SJCRH30 (cell line): Measurements from ENCODE around the gene NOTO. TPM values are rescaled to one million over a fixed set of nuclear protein-coding genes. Genes with fewer than 3 reads are reported as not detected.
A peak's percentile ranks its signal among the peaks of the same experiment; 100 is the strongest.

ENCODE experiments used
- DNase-seq, 2 experiments: peaks; one replicate each; pipeline ENCODE4 v3.0.0-alpha.2; 2015 to 2020
- H3K27ac ChIP-seq: fragments of 250-450 bp; sonication (Bioruptor Pico); 2 replicates; pipeline ENCODE4 v1.5.1; 2020; ENCODE audit warnings: mild to moderate bottlenecking, moderate library complexity
- H3K27me3 ChIP-seq: fragments of 250-450 bp; sonication (Bioruptor Pico); 2 replicates; pipeline ENCODE4 v1.5.1; 2020; ENCODE audit warnings: mild to moderate bottlenecking, moderate library complexity
- H3K36me3 ChIP-seq: fragments of 250-450 bp; sonication (Bioruptor Pico); 2 replicates; pipeline ENCODE4 v1.5.1; 2020; ENCODE audit warnings: mild to moderate bottlenecking, moderate library complexity
- H3K4me1 ChIP-seq: fragments of 250-450 bp; sonication (Bioruptor Pico); 2 replicates; pipeline ENCODE4 v1.5.1; 2020; ENCODE audit warnings: mild to moderate bottlenecking, moderate library complexity
- H3K4me3 ChIP-seq: fragments of 250-450 bp; sonication (Bioruptor Pico); 2 replicates; pipeline ENCODE4 v1.5.1; 2020; ENCODE audit warnings: mild to moderate bottlenecking, moderate library complexity
- H3K9me3 ChIP-seq: fragments of 250-450 bp; sonication (Bioruptor Pico); replicated peaks from 2 replicates; pipeline ENCODE4 v1.5.1; 2020; ENCODE audit warnings: mild to moderate bottlenecking, moderate library complexity
- total RNA-seq: library from RNA; depleted of rRNA; stranded (reverse); fragments of >200 nt; shearing (Covaris generic); gene quantifications from 2 replicates; pipeline ENCODE4 v1.2.3, GENCODE V29; 2014

The NOTO gene
- total RNA-seq, 1 experiment from 2014 or later = not detected

DNA sequence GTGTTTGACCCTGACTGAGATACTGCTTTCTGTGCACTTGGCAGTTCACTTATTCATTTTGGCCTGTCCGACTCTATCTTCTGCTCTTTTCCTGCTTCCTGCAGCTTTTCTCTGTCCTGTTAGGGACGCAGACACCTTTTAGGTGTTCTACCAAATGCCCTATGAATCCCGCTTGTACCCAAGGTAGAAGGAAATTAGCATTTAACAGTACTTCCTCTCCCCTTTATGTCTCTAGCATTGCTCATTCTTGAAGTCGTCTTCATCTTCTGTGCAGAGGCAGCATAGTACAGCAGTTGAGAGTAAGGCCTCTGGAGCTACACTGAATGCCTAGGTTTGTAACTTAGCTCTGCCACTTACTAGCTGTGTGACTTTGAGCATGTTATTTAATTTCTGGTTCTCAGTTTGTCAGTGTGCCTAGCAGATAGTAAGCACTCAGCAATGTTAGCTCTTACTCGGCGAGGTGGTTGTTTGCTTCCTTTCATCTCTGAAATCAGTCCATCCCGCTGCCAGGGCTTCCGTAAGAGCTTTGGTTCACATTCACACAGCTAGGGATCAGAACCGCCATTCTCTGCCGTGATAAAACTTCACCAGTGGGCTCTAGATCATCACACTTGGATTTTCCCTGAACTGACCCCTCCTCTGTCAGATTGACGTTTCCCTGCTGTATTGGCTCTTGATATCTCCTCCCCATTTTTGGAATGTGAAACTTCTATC lies 33.1 kb downstream of the NOTO start:
- Histone ChIP-seq H3K4me3 (peak overlapping the region; percentile 89), H3K27me3 (no peaks in the 10 kb centered on the region), H3K36me3 (peaks cover 33% of the 10 kb centered on the region), H3K27ac (no peak overlapping the region), H3K4me1 (peaks cover 6% of the 10 kb centered on the region; the same call in 1 of the 2 replicates), H3K9me3 (no peaks in the 10 kb centered on the region)
- DNase-seq = no peak

DNA sequence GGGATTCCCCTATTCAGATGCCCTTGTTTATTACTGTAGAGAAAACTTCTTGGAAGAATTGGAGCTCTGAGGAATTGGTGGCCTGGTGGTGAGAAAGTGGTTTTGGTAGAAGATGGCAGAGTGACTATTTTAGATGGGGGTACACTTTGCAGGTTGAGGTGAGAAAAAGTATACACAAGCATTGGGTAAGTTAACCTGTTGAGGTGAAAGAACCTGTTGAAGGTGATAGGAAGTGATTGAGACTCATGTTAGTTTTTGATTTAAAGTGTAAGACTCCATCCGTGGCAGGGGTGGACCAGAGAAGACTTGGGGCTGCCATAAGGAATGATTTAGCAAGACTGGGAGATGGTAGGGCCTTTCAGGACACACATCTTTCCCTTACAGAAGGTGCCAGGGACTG lies 34.8 kb downstream of the NOTO start:
- Histone ChIP-seq H3K4me1 (peaks cover 6% of the 10 kb centered on the region; the same call in 1 of the 2 replicates), H3K4me3 (no peak overlapping the region), H3K27me3 (no peaks in the 10 kb centered on the region), H3K36me3 (peaks cover 50% of the 10 kb centered on the region), H3K9me3 (no peaks in the 10 kb centered on the region), H3K27ac (no peak overlapping the region)
- DNase-seq = no peak

DNA sequence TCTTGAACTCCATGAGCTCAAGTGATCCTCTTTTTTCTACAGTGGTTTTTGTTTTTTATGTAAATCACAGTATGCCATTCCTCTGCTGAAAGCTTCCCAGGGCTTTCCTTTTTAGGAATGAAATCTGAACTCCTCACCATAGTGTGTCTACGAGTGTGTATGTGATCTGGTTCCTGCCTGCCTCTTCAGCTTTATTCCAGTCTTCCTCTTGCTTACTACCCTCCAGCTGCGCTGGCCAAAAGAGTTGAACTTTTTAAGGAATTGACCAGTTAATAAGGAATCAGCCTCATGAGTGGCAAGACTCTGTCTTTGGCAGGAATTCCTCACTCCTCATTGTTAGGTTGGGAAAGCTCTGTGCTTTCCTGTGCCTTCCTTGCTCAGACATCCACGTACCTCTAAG lies 35.8 kb downstream of the NOTO start:
- Histone ChIP-seq H3K4me3 (no peak overlapping the region), H3K27ac (no peak overlapping the region), H3K36me3 (peaks cover 58% of the 10 kb centered on the region), H3K27me3 (no peaks in the 10 kb centered on the region), H3K4me1 (peaks cover 7% of the 10 kb centered on the region), H3K9me3 (no peaks in the 10 kb centered on the region)
- DNase-seq = no peak

DNA sequence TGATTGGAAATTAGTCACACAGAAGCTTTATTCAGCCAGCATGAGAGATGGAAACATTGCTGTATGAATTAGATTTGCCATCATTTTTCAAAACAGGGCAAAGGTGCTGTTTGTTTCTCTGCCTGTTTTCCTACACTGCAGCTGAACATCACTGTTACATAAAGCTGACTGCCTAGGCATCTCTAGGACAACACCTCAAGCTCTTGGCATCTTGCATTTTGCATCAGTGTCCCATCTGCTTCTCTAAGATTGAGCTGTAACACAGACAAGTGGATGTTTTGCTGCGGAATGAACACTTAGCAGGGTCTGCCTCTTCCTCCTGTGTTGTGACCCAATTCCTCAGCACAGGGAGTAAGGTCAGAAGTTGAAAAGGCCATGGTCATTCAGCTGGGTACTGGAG lies 36.6 kb downstream of the NOTO start:
- Histone ChIP-seq H3K36me3 (peaks cover 67% of the 10 kb centered on the region), H3K27me3 (no peaks in the 10 kb centered on the region), H3K9me3 (no peaks in the 10 kb centered on the region), H3K4me1 (peaks cover 14% of the 10 kb centered on the region), H3K4me3 (no peak overlapping the region), H3K27ac (no peak overlapping the region)
- DNase-seq = no peak

DNA sequence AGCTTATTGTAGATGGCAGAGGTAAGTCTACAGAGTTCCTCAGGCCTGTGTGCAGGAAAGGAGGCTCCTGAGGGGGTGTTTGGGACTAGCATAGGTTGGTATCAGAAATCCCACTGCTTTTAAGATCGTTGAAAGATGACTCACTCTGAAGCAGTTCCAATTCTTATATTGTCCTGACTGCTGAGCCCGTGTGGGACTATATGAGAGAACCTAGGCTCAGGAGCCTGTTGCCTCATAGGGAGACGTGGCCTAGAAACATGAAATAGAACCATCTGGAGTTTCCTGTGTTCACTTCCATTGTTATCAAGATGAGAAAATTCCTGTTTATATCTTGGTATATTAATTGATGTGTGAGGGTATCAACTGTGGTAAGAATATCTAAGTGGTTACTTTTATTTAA lies 37.4 kb downstream of the NOTO start:
- Histone ChIP-seq H3K9me3 (no peaks in the 10 kb centered on the region), H3K27ac (no peak overlapping the region), H3K36me3 (peaks cover 75% of the 10 kb centered on the region), H3K4me1 (peaks cover 14% of the 10 kb centered on the region), H3K27me3 (no peaks in the 10 kb centered on the region), H3K4me3 (no peak overlapping the region)
- no peak for DNase-seq

DNA sequence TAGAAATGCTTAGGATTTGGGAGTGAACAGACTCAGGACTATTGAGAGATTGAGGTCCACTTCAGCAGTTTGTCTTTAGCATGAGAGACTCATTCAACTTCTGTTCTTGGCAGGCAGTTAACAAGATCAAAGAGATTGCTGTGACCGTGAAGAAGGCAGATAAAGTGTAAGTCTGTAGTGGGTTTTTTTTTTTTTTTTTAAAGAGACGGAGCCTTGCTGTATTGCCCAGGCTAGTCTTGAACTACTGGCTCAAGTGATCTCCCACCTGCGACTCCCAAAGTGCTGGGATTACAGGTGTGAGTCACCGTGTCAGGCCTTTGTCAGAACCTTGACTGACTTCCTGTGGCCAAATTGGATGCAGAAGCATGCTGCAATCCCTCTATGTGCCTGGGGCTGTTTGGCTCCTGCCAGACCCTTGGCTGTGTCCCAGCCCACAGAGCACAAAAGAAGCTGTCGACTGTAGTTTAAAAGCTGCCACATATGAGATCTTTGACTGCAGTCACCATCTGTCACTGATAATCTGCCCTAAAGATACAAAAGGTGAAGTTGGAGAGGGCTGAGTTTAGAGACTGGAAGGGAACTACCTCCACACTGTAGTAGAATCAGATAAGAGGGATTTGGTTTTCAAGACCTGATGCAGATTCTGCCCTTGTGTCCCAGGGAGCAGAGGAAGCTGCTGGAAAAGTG lies 41.7 kb downstream of the NOTO start:
- peaks cover 98% of the 10 kb centered on the region for H3K36me3 ChIP-seq
- no peaks in the 10 kb centered on the region for H3K9me3 ChIP-seq
- no peak overlapping the region for H3K4me3 ChIP-seq
- DNase-seq = peak; percentile 62 to 67
- H3K27ac ChIP-seq = no peak overlapping the region
- H3K27me3 ChIP-seq = no peaks in the 10 kb centered on the region
- peaks cover 8% of the 10 kb centered on the region for H3K4me1 ChIP-seq

DNA sequence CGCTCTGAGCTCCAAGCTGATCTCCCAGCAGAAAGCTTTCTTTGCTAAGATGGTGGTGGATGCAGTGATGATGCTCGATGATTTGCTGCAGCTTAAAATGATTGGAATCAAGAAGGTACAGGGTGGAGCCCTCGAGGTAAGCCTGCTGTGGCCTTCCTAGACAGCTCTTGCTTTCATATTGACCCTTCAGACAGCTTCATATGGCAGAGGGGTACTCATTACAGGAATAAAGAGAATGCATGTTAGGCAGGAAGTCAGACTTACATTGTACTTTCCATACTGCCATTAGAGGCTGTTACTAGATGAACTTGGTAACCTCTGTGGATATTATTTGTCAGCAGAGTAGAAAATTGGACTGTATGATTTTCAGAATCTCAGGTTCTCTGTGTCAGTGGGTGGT lies 42.2 kb downstream of the NOTO start:
- Histone ChIP-seq H3K27ac (no peak overlapping the region), H3K4me3 (no peak overlapping the region), H3K4me1 (peaks cover 8% of the 10 kb centered on the region), H3K9me3 (no peaks in the 10 kb centered on the region), H3K36me3 (peaks cover 98% of the 10 kb centered on the region), H3K27me3 (no peaks in the 10 kb centered on the region)
- no peak for DNase-seq

DNA sequence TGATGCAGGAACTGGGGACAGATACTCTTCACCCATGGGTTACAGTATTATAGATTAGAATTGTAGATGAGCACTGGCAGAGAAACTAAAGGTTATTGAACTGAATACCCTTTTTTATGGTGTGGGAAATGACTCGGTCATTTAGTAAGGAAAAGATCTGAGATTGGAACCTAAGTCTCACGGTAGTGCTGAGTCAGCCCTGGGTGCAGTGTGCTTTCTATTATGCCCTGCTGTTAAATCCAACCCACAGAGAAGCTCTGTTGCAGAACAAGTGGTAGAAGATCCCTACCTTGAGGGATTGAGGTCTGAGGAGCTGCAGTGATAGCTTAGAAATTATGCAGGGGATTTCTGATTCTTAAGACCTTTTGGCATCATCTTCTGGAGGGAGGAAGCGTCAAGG lies 44.5 kb downstream of the NOTO start:
- no peak overlapping the region for H3K27ac ChIP-seq
- peaks cover 8% of the 10 kb centered on the region for H3K4me1 ChIP-seq
- no peaks in the 10 kb centered on the region for H3K9me3 ChIP-seq
- H3K4me3 ChIP-seq = no peak overlapping the region
- no peaks in the 10 kb centered on the region for H3K27me3 ChIP-seq
- peaks cover 98% of the 10 kb centered on the region for H3K36me3 ChIP-seq
- no peak for DNase-seq

DNA sequence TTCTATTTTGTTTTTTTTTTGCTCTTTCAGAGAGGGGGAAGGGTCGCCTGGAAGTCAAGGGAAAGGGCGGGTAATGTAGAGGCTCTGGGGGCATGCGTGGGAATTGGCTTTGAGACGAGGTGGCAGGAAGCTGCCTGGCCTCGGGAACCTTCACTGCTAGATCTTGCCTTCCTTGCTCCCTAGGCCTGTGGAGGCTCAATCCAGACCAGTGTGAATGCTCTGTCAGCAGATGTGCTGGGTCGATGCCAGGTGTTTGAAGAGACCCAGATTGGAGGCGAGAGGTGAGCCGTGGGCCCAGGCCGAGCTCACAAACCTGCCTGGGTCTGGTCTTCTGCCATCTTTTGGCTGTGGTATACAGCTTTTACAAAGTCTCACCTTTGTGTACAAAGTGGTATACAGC lies 47.3 kb downstream of the NOTO start:
- H3K4me3 ChIP-seq = no peak overlapping the region
- H3K4me1 ChIP-seq = no peaks in the 10 kb centered on the region
- no peaks in the 10 kb centered on the region for H3K9me3 ChIP-seq
- H3K27ac ChIP-seq = no peak overlapping the region
- peaks cover 99% of the 10 kb centered on the region for H3K36me3 ChIP-seq
- no peak for DNase-seq
- no peaks in the 10 kb centered on the region for H3K27me3 ChIP-seq

DNA sequence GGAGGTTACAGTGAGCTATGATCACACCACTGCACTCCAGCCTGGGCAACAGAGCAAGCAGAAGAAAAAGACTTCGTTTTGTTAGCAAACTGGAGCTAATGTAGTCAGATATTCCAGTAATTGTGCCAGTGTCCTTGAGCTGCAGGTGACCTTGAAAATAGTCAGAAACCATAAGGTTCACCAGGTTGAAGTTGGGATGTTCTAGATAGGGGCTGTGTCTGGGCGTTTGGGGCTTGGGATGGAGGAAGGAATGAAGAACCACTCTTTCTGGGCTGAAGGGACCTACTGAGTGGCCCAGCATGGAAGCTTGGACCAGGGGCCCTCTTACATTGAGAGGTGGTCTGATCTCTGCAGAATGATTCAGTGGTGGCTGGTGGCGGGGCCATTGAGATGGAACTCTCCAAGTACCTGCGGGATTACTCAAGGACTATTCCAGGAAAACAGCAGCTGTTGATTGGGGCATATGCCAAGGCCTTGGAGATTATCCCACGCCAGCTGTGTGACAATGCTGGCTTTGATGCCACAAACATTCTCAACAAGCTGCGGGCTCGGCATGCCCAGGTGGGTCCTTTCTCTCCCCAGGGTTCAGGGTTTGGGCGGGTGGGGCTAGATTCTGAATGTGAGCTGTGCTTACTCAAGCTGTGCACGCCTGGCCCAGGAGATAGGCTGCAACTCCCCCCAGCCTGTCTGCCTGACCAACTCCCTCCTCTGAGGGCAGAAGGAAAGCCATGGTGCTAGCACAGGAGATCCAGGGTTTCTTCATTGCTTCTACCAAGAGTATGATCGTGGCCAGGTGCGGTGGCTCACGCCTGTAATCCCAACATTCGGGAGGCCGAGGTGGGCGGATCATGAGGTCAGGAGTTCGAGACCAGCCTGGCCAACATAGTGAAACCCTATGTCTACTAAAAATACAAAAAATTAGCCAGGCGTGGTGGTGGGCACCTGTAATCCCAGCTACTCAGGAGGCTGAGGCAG lies 48.8 kb downstream of the NOTO start:
- Histone ChIP-seq H3K9me3 (no peaks in the 10 kb centered on the region), H3K27me3 (no peaks in the 10 kb centered on the region), H3K4me3 (no peak overlapping the region), H3K27ac (no peak overlapping the region), H3K4me1 (no peaks in the 10 kb centered on the region), H3K36me3 (peaks cover 92% of the 10 kb centered on the region)
- no peak for DNase-seq

DNA sequence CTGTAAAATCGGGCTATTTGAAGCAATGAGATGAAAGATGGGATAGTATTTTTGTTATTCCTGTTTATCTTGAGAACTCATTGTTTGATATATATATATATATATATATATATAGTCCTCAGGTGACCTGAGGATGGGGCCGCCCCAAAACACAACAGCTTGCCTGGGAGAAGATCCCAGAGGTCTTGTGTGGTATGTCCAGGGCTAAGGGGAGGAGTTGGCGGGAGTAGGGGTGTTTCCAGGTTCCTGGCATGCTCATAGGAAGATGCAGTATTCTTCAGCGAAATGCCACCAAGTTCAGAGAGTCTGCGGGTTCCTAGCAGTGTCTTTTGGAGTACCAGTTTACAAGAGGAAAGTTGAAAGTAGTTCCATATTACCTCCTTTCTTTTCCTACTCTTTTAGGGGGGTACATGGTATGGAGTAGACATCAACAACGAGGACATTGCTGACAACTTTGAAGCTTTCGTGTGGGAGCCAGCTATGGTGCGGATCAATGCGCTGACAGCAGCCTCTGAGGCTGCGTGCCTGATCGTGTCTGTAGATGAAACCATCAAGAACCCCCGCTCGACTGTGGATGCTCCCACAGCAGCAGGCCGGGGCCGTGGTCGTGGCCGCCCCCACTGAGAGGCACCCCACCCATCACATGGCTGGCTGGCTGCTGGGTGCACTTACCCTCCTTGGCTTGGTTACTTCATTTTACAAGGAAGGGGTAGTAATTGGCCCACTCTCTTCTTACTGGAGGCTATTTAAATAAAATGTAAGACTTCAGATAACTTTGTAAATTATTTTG lies 50.1 kb downstream of the NOTO start:
- Histone ChIP-seq H3K27ac (no peak overlapping the region), H3K4me1 (no peaks in the 10 kb centered on the region), H3K9me3 (no peaks in the 10 kb centered on the region), H3K27me3 (no peaks in the 10 kb centered on the region), H3K4me3 (no peak overlapping the region), H3K36me3 (peaks cover 79% of the 10 kb centered on the region)
- no peak for DNase-seq

DNA sequence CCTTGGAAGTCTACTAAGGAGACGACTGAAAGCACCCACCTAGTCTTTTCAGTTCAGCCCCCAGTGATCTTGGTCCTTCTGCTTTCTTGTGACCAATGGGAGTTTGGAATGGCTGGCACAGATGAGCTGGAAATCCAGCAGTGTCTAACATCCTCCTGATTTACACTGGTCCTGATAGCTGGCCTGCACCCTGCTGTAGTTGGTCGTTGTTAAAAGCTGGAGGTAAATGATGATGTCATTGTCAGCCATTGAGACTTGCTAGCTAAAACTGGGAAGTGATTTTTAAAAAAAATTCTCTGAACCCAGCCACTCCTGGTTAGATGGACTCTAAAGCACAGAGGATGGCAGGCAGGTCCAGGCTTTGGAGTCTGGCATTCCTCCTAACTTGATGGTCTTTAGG lies 51.0 kb downstream of the NOTO start:
- no peaks in the 10 kb centered on the region for H3K27me3 ChIP-seq

DNA sequence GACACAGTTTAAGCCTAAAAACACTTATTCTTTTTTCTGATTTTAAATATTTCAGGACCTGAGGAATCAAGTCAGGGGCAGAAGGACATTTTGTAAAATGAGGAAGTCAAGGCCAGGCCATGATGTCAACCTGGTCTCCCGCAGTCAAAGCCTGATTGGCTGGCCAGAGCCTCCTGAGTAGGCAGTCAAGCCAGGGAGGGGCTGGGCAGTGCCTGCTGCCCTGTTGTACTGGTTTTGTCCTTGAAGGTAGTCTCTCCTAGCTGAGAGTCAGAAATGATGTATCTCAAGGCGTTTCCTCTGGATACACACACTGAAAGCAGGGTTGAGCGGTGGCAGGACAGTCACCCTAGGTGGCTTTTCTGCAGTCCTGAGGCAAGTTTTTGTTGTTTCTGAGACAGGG lies 51.5 kb downstream of the NOTO start:
- peaks cover 65% of the 10 kb centered on the region for H3K36me3 ChIP-seq
- no peaks in the 10 kb centered on the region for H3K4me1 ChIP-seq
- H3K27me3 ChIP-seq = no peaks in the 10 kb centered on the region
- no peaks in the 10 kb centered on the region for H3K9me3 ChIP-seq
- no peak for DNase-seq
- no peak overlapping the region for H3K27ac ChIP-seq
- H3K4me3 ChIP-seq = no peak overlapping the region

More for the DNA sequence above, 51.0 kb downstream of the NOTO start:
- no peak for DNase-seq
- Histone ChIP-seq H3K9me3 (no peaks in the 10 kb centered on the region), H3K4me3 (no peak overlapping the region), H3K27ac (no peak overlapping the region), H3K36me3 (peaks cover 70% of the 10 kb centered on the region), H3K4me1 (no peaks in the 10 kb centered on the region)

DNA sequence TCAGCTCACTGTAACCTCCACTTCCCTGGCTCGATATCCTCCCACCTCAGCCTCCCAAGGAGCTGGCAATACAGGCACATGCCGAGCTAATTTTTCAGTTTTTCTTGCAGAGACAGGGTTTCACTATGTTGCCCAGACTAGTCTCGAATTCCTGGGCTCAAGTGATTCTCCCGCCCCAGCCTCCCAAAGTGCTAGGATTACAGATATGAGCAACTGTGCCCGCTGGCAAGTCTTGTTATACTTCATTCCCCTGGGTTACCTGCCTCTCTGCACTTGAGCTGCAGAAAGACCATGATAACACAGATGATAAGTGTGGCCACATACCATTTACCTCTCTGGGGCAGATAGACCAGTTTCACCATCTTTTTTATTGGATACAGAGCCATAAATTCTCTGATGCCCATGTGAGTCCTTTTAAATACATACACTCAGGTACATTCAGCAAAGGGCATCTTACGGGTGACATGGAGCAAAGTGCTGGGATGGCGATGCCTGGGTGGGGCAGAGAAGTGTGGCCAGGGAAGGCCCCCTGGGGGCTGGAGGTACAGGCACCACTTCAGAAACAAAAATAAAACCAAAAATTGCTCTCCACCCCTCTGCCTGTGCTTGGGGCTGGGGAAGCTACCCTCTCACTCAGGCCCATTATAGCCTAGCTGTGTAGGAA lies 52.1 kb downstream of the NOTO start:
- no peak for DNase-seq
- H3K36me3 ChIP-seq = peaks cover 59% of the 10 kb centered on the region
- no peak overlapping the region for H3K4me3 ChIP-seq

More for the DNA sequence above, 52.1 kb downstream of the NOTO start:
- Histone ChIP-seq H3K27me3 (no peaks in the 10 kb centered on the region), H3K27ac (no peak overlapping the region), H3K4me1 (no peaks in the 10 kb centered on the region), H3K9me3 (no peaks in the 10 kb centered on the region)
